SK-N-SH treated with all-trans-retinoic acid at 6 μM for 48 hours (cell line): ENCODE measurements around the gene OSBPL3.
"Not testable (repeated sequence)": the region's sequence is repeated elsewhere in the genome, so short reads cannot be mapped to it uniquely, and the experiment has no call there.

Experiments
- ATAC-seq: fragments of 200-7000 bp; cut with Tn5 transposase; 3 replicates; pipeline ENCODE4 v1.9.1; 2020; ENCODE audit warnings: mild to moderate bottlenecking, moderate library complexity
- ARNTL ChIP-seq: fragments of 450-650 bp; formaldehyde crosslinking; IDR thresholded peaks from 2 replicates; pipeline ENCODE4 v1.5.0; 2020; ENCODE audit warnings: low read depth, mild to moderate bottlenecking, moderate library complexity, borderline replicate concordance
- BACH2 ChIP-seq: fragments of 250-450 bp; sonication (Bioruptor Pico); IDR thresholded peaks from 2 replicates; pipeline ENCODE4 v1.9.0; 2021; ENCODE audit warnings: mild to moderate bottlenecking, borderline replicate concordance
- CREB5 ChIP-seq: fragments of 250-450 bp; sonication (Bioruptor Pico); IDR thresholded peaks from 2 replicates; pipeline ENCODE4 v1.5.1; 2020; ENCODE audit warnings: low read depth, mild to moderate bottlenecking, moderate library complexity
- CSDC2 ChIP-seq: fragments of 250-450 bp; sonication (Bioruptor Pico); IDR thresholded peaks from 2 replicates; pipeline ENCODE4 v1.5.0; 2020; ENCODE audit warnings: mild to moderate bottlenecking, moderate library complexity
- CSRNP3 ChIP-seq: fragments of 250-450 bp; sonication (Bioruptor Pico); IDR thresholded peaks from 2 replicates; pipeline ENCODE4 v1.5.1; 2021; ENCODE audit warnings: mild to moderate bottlenecking, moderate library complexity
- ESRRG ChIP-seq: fragments of 250-450 bp; sonication (Bioruptor Pico); IDR thresholded peaks from 2 replicates; pipeline ENCODE4 v1.6.1; 2021; ENCODE audit warnings: mild to moderate bottlenecking
- ISL1 ChIP-seq: fragments of 250-450 bp; sonication (Bioruptor Pico); IDR thresholded peaks from 2 replicates; pipeline ENCODE4 v2.1.2; 2022; ENCODE audit warnings: mild to moderate bottlenecking, moderate library complexity
- OSR1 ChIP-seq: fragments of 250-450 bp; sonication (Bioruptor Pico); IDR thresholded peaks from 2 replicates; pipeline ENCODE4 v1.8.0; 2022; ENCODE audit warnings: moderate library complexity, mild to moderate bottlenecking, inconsistent platforms
- PPARA ChIP-seq: fragments of 250-450 bp; sonication (Bioruptor Pico); IDR thresholded peaks from 2 replicates; pipeline ENCODE4 v1.5.0; 2020; ENCODE audit warnings: mild to moderate bottlenecking, borderline replicate concordance
- RARB ChIP-seq: fragments of 250-450 bp; sonication (Bioruptor Pico); IDR thresholded peaks from 2 replicates; pipeline ENCODE4 v1.8.0; 2021; ENCODE audit warnings: mild to moderate bottlenecking, moderate library complexity
- TCF4 ChIP-seq: fragments of 250-450 bp; sonication (Bioruptor Pico); IDR thresholded peaks from 2 replicates; pipeline ENCODE4 v1.8.0; 2021; ENCODE audit warnings: mild to moderate bottlenecking, moderate library complexity, borderline replicate concordance
- TOX ChIP-seq: fragments of 250-450 bp; sonication (Bioruptor Pico); IDR thresholded peaks from 2 replicates; pipeline ENCODE4 v1.8.0; 2021; ENCODE audit warnings: mild to moderate bottlenecking, moderate library complexity, borderline replicate concordance
- TSHZ2 ChIP-seq: fragments of 250-450 bp; sonication (Bioruptor Pico); IDR thresholded peaks from 2 replicates; pipeline ENCODE4 v1.5.0; 2020; ENCODE audit warnings: mild to moderate bottlenecking, moderate library complexity
- ZC3H10 ChIP-seq: fragments of 250-450 bp; sonication (Bioruptor Pico); IDR thresholded peaks from 2 replicates; pipeline ENCODE4 v1.5.1; 2021; ENCODE audit warnings: mild to moderate bottlenecking, moderate library complexity
- ZFP3 ChIP-seq: fragments of 250-450 bp; sonication (Bioruptor Pico); IDR thresholded peaks from 2 replicates; pipeline ENCODE4 v1.5.0; 2020; ENCODE audit warnings: mild to moderate bottlenecking, moderate library complexity
- ZNF565 ChIP-seq: fragments of 450-650 bp; formaldehyde crosslinking; conservative IDR thresholded peaks from 2 replicates; pipeline ENCODE4 v1.5.0; 2020; ENCODE audit warnings: low read depth, mild to moderate bottlenecking, moderate library complexity
- ZNF70 ChIP-seq: fragments of 450-650 bp; formaldehyde crosslinking; IDR thresholded peaks from 2 replicates; pipeline ENCODE4 v1.5.0; 2020; ENCODE audit warnings: mild to moderate bottlenecking, moderate library complexity
- ZNF8 ChIP-seq: fragments of 450-650 bp; formaldehyde crosslinking; IDR thresholded peaks from 2 replicates; pipeline ENCODE4 v1.5.0; 2020; ENCODE audit warnings: mild to moderate bottlenecking, moderate library complexity
- TF ChIP-seq, protein P1 (sequence below): fragments of 250-450 bp; sonication (Bioruptor Pico); IDR thresholded peaks from 2 replicates; pipeline ENCODE4 v1.8.0; 2020; ENCODE audit warnings: mild to moderate bottlenecking, moderate library complexity, borderline replicate concordance

The OSBPL3 gene

DNA sequence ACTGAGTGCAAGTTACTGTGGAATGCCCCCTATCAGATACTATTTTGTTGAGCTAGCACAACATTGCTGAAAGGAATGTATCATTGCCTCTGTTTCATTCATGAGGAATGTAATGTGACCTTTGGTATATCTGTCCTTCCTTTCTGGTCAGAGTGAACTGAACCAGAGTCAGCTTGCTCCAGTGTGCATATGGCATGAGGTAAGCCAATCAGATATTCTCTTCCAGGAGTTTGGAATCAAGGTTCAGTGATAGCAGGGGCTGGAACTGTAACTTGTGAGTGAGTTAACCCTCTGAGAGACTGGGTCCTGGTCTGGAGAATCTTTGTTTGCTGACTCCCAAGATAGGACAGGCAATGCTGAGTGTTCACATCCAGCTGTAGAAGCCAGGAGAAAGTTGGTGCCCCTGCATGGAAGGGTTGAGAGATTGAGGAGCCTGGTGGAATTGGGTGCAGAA is 45.3 kb upstream of the OSBPL3 start:
- TF ChIP-seq ZNF70 (CRISPR knock-in tag) (no peak), ISL1 (CRISPR knock-in tag) (peak; percentile 48), TOX (CRISPR knock-in tag) (peak; percentile 40; the same call in 1 of the 2 replicates), ZFP3 (no peak; the same call in 1 of the 2 replicates), ARNTL (CRISPR knock-in tag) (no peak), TSHZ2 (CRISPR knock-in tag) (no peak), BACH2 (CRISPR knock-in tag) (no peak)
- ATAC-seq = peak; percentile 98

GRCh38 chr7:25024066-25024465 is 44.1 kb upstream of the OSBPL3 start:
- TF ChIP-seq ESRRG (no peak), TOX (CRISPR knock-in tag) (no peak)
- no peak for ATAC-seq

GRCh38 chr7:25017671-25018070 is 37.7 kb upstream of the OSBPL3 start:
- not testable (repeated sequence) for ATAC-seq

DNA sequence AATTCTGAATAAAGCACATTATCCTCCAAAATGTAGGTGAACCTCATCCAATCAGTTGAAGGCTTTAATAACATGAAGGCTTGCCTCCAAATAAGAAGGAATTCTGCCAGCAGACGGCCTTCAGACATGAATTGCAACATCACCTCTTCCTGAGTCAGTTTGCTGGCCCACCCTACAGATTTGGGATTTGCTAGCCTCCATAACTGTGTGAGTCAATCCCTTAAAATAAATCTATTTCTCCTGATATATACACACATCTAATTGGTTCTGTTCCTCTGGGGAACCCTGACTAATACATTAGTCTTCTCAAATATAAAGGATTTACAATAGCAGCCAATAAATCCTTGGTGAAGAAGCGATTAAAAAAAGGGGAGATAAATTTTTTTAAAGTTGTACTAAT is 34.8 kb upstream of the OSBPL3 start:
- peak; percentile 43; the same call in 2 of the 3 replicates for ATAC-seq

DNA sequence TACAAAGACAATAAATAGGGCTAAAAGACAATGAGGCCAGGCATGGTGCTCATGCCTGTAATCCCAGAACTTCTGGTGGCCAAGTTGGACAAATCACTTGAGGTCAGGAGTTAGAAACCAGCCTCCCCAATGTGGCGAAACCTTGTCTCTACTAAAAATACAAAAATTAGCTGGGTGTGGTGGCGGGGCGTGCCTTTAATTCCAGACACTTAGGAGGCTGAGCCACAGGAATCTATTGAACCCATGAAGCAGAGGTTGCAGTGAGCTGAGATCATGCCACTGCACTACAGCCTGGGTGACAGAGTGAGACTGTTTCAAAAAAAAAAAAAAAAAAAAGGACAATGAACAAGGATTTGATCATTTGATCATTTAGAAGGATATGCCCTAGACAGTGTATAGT is 32.7 kb upstream of the OSBPL3 start:
- ATAC-seq = not testable (repeated sequence)

More for the DNA sequence above, 34.8 kb upstream of the OSBPL3 start:
- no peak for TF ChIP-seq ZC3H10
- no peak for TF ChIP-seq TCF4 (CRISPR knock-in tag)
- TF ChIP-seq TOX (CRISPR knock-in tag) = no peak
- TF ChIP-seq BACH2 (CRISPR knock-in tag) = no peak
- no peak for TF ChIP-seq OSR1
- no peak for TF ChIP-seq ZNF565
- TF ChIP-seq RARB (CRISPR knock-in tag) = no peak
- TF ChIP-seq, protein P1, sequence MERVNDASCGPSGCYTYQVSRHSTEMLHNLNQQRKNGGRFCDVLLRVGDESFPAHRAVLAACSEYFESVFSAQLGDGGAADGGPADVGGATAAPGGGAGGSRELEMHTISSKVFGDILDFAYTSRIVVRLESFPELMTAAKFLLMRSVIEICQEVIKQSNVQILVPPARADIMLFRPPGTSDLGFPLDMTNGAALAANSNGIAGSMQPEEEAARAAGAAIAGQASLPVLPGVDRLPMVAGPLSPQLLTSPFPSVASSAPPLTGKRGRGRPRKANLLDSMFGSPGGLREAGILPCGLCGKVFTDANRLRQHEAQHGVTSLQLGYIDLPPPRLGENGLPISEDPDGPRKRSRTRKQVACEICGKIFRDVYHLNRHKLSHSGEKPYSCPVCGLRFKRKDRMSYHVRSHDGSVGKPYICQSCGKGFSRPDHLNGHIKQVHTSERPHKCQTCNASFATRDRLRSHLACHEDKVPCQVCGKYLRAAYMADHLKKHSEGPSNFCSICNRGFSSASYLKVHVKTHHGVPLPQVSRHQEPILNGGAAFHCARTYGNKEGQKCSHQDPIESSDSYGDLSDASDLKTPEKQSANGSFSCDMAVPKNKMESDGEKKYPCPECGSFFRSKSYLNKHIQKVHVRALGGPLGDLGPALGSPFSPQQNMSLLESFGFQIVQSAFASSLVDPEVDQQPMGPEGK (CRISPR knock-in tag) = no peak
- no peak for TF ChIP-seq ESRRG
- no peak for TF ChIP-seq ZNF70 (CRISPR knock-in tag)
- TF ChIP-seq CSDC2 (CRISPR knock-in tag) = no peak
- no peak for TF ChIP-seq TSHZ2 (CRISPR knock-in tag)
- TF ChIP-seq ZNF8 (CRISPR knock-in tag) = no peak
- TF ChIP-seq PPARA (CRISPR knock-in tag) = no peak
- TF ChIP-seq CREB5 (CRISPR knock-in tag) = no peak
- TF ChIP-seq ARNTL (CRISPR knock-in tag) = no peak
- no peak for TF ChIP-seq ZFP3
- TF ChIP-seq CSRNP3 (CRISPR knock-in tag) = no peak
